G401 (cell line): ENCODE data around the gene AS3MT. TPM values are rescaled to one million over a fixed set of nuclear protein-coding genes. Genes with fewer than 3 reads are reported as not detected.

Experiments used
- DNase-seq: peaks from one replicate; pipeline ENCODE4 v3.0.0-alpha.2; 2015; ENCODE audit warnings: low spot score
- in situ Hi-C: cut with HindIII; loops from 2 replicates; pipeline ENCODE4 v1.10.0; 2016; ENCODE audit warnings: low sequenced_read_pairs, mixed read lengths
- total RNA-seq: library from RNA; depleted of rRNA; stranded (reverse); fragments of >200 nt; shearing (Covaris generic); gene quantifications from 2 replicates; pipeline ENCODE4 v1.2.3, GENCODE V29; 2014; rRNA removed

AS3MT gene
- total RNA-seq, 1 experiment from 2014 or later: 1.4 TPM

DNA sequence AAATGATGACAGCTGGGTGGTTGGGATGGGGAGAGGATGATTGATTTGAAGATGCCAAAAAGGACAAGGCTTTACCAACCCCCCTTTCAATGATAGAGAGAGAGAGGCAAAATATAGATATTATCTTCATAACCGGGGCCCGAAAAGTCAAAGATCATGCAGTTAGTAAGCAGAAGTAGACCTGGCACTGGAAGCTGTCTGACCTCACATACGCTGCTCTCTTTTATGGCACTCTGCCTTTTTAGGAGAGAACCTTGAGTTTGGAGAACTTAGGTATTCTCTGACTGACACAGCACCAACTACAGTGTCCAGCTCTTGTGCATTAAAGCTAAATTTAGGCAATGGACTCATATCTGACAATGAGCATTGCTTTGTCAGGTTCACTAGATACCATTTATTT, 79.5 kb downstream of the AS3MT start:
- DNase-seq: no peak
- in situ Hi-C loops: no loop called here

DNA sequence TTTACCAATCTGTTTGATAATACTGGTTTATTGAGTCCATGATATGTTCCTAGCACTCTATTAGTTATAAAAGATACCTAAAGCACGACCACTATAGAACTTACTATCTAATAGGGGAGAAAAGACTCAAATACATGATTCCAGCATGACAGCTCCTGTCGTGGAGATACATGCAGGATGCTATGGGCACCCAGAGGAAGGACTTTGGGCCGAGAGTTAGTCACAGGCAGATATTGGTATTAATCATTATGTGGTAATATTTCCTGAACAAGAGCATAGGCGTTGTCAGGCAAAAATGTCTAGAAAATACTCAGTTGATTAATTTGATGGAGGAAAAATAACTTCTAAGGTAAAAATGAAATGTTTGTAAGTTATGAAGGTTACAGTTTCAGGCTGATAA, 80.6 kb downstream of the AS3MT start:
- no peak for DNase-seq
- in situ Hi-C loops: no loop called here

DNA sequence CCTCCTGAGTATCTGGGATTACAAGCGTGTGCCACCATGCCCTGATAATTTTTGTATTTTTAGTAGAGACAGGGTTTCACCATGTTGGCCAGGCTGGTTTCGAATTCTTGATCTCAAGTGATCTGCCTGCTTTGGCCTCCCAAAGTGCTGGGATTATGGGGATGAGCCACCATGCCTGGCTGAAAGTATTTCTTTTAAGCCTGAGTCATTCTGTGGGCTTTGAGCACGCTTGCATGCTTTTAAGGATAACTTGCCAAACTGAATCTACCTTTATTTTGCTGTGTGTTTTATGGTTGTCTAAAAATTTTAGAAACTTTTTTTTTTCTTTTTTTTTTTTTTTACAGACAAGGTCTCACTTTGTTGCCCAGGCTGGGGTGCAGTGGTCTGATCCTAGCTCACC, 82.0 kb downstream of the AS3MT start:
- DNase-seq: no peak
- in situ Hi-C loops: no loop called here

Other genes with a start within 250 kb of the AS3MT start
- 30.2 and 44.4 TPM in 2 replicates for gene TRIM8, start 225.0 kb upstream of the AS3MT start, total RNA-seq
- gene ARL3, start 155.1 kb upstream of the AS3MT start, total RNA-seq: 10.4 and 10.5 TPM in 2 replicates
- 17.0 and 25.7 TPM in 2 replicates for gene SFXN2, start 154.8 kb upstream of the AS3MT start, total RNA-seq
- 13.6 and 16.6 TPM in 2 replicates for gene WBP1L, start 125.5 kb upstream of the AS3MT start, total RNA-seq
- gene CYP17A1, start 32.1 kb upstream of the AS3MT start, total RNA-seq: not detected in 2 replicates
- gene BORCS7, start 15.2 kb upstream of the AS3MT start, total RNA-seq: 22.6 and 28.5 TPM in 2 replicates
- gene CNNM2, start 48.8 kb downstream of the AS3MT start, total RNA-seq: 7.6 and 15.5 TPM in 2 replicates